Measurements from ENCODE around the gene SLC35F1. TPM values are rescaled to one million over a fixed set of nuclear protein-coding genes. Genes with fewer than 3 reads are reported as not detected.
A peak's percentile ranks its signal among the peaks of the same experiment; 100 is the strongest.

Gene SLC35F1
- total and polyA plus RNA-seq, 9 of the 15 experiments (the other 6 are each of a cell fraction or from before 2014, with no cell fraction given): 0.03 to 0.06 TPM; not detected in 7

DNA sequence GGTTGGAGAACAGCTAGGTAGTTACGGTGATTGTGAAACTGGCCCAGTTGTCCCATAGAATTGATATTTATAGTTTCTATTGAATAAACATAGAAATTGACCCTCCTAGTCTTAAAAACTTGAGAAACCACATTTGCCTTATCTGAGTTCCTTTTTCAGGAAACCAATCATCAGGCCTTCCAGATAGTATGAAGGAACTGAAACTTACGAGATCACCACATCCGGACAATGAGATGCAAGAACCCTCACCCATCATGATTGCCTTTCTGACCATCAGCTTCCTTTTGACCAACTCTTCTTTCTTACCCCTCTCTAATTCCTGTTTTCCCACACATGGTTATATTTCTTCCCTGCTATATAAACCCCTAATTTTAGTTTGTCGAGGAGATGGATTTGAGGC, 21.8 kb downstream of the SLC35F1 start:
- Histone ChIP-seq H4K20me1 (replicated peaks; ENCODE audit: control insufficient read depth, insufficient read depth, low read length) (no peaks in the 10 kb centered on the region), H2AFZ (ENCODE audit: low read depth, low read length) (no peak overlapping the region), H3K4me1 (replicated peaks in 1 of 2; ENCODE audit: control insufficient read depth in 2 of 2, insufficient read depth in 2 of 2, low read length in 2 of 2) (no peaks in the 10 kb centered on the region), H3K27me3 (ENCODE audit: control insufficient read depth in 2 of 2, insufficient read depth in 2 of 2, low read length in 2 of 2) (no peaks in the 10 kb centered on the region), H3K9me1 (ENCODE audit: control insufficient read depth, insufficient read depth, low read length) (no peaks in the 10 kb centered on the region), H3K4me2 (ENCODE audit: insufficient read depth, low read length) (no peak overlapping the region), H3K9me3 (replicated peaks; ENCODE audit: control insufficient read depth, insufficient read depth, low read depth, low read length) (no peaks in the 10 kb centered on the region), H3K36me3 (ENCODE audit: control insufficient read depth, insufficient read depth, low read length) (no peaks in the 10 kb centered on the region), H3K9ac (ENCODE audit: insufficient read depth in 1 of 2, low read depth in 2 of 2, low read length in 2 of 2) (no peak overlapping the region), H3K4me3 (no peak overlapping the region), H3K79me2 (ENCODE audit: control insufficient read depth, insufficient read depth, low read length) (no peaks in the 10 kb centered on the region), H3K27ac (ENCODE audit: extremely low read depth, low read depth, low read length) (no peak overlapping the region)
- TF ChIP-seq KAT8 (IDR thresholded peaks at IDR 0.05; ENCODE audit: low read depth) (no peak), RBM39 (optimal IDR thresholded peaks at IDR 0.05; ENCODE audit: low read depth, low read length) (no peak), RBM14 (IDR thresholded peaks at IDR 0.05; ENCODE audit: borderline replicate concordance, insufficient read depth, low read depth, low read length) (no peak)
- WGBS (ENCODE audit: insufficient coverage, low coverage, missing lambda C conversion rate): 0% methylated on average over 4 of the region's 4 CpGs
- in situ Hi-C loops (cut with MboI) (no loop called here), intact Hi-C loops (cut with micrococcal nuclease) (no loop called here)
- DNase-seq (ENCODE audit: extremely low read depth in 1 of 4, low spot score in 3 of 4) (no peak), ATAC-seq (no peak), FAIRE-seq (no peak)
- POLR2A ChIA-PET: no interaction called here
- no TSS peak for BruUV-seq (replicated peaks)
- CTCF ChIA-PET (ENCODE audit: low intra/inter-chr PET ratio): no interaction called here

DNA sequence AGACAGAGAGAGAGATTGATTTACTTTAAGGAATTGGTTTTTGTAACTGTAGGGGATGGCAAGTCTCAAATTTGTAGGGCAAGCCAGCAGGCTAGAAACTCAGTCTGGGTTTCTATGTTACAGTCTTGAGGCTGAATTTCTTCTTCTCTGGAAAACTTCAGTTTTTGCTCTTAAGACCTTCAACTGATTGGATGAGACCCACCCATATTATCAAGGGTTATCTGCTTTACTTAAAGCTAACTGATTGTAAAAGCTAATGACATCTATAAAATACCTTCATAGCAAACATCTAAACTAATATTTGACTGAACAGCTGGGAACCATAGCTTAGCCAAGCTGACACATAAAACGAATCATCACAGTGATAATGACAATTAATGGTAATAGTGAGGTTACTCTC, 22.4 kb downstream of the SLC35F1 start:
- in situ Hi-C loops (cut with MboI) (no loop called here), intact Hi-C loops (cut with micrococcal nuclease) (no loop called here)
- Histone ChIP-seq H4K20me1 (replicated peaks; ENCODE audit: control insufficient read depth, insufficient read depth, low read length) (no peaks in the 10 kb centered on the region), H3K27ac (ENCODE audit: extremely low read depth, low read depth, low read length) (no peak overlapping the region), H3K27me3 (ENCODE audit: control insufficient read depth in 2 of 2, insufficient read depth in 2 of 2, low read length in 2 of 2) (no peaks in the 10 kb centered on the region), H3K9ac (ENCODE audit: insufficient read depth in 1 of 2, low read depth in 2 of 2, low read length in 2 of 2) (no peak overlapping the region), H3K9me3 (replicated peaks; ENCODE audit: control insufficient read depth, insufficient read depth, low read depth, low read length) (no peaks in the 10 kb centered on the region), H3K4me3 (no peak overlapping the region), H3K4me1 (replicated peaks in 1 of 2; ENCODE audit: control insufficient read depth in 2 of 2, insufficient read depth in 2 of 2, low read length in 2 of 2) (no peaks in the 10 kb centered on the region), H3K79me2 (ENCODE audit: control insufficient read depth, insufficient read depth, low read length) (no peaks in the 10 kb centered on the region), H3K4me2 (ENCODE audit: insufficient read depth, low read length) (no peak overlapping the region), H3K36me3 (ENCODE audit: control insufficient read depth, insufficient read depth, low read length) (no peaks in the 10 kb centered on the region), H2AFZ (ENCODE audit: low read depth, low read length) (no peak overlapping the region), H3K9me1 (ENCODE audit: control insufficient read depth, insufficient read depth, low read length) (no peaks in the 10 kb centered on the region)
- no peak for ATAC-seq
- 0% methylated on average over 1 of the region's 1 CpG for WGBS (ENCODE audit: insufficient coverage, low coverage, missing lambda C conversion rate)
- FAIRE-seq: no peak
- TF ChIP-seq ZNF134 (CRISPR knock-in tag; conservative IDR thresholded peaks at IDR 0.05) (peak; percentile 44), KDM5B (IDR thresholded peaks at IDR 0.05; ENCODE audit: insufficient replicate concordance, low read depth, low read length) (no peak), CTBP1 (IDR thresholded peaks at IDR 0.05; ENCODE audit: borderline replicate concordance) (no peak), PREB (CRISPR knock-in tag; IDR thresholded peaks at IDR 0.05) (no peak), ZNF175 (CRISPR knock-in tag; IDR thresholded peaks at IDR 0.05; ENCODE audit: low read depth) (no peak)
- TF ChIP-seq, protein P1, sequence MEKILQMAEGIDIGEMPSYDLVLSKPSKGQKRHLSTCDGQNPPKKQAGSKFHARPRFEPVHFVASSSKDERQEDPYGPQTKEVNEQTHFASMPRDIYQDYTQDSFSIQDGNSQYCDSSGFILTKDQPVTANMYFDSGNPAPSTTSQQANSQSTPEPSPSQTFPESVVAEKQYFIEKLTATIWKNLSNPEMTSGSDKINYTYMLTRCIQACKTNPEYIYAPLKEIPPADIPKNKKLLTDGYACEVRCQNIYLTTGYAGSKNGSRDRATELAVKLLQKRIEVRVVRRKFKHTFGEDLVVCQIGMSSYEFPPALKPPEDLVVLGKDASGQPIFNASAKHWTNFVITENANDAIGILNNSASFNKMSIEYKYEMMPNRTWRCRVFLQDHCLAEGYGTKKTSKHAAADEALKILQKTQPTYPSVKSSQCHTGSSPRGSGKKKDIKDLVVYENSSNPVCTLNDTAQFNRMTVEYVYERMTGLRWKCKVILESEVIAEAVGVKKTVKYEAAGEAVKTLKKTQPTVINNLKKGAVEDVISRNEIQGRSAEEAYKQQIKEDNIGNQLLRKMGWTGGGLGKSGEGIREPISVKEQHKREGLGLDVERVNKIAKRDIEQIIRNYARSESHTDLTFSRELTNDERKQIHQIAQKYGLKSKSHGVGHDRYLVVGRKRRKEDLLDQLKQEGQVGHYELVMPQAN (IDR thresholded peaks at IDR 0.05; ENCODE audit: borderline replicate concordance): no peak
- TF ChIP-seq, protein P2, sequence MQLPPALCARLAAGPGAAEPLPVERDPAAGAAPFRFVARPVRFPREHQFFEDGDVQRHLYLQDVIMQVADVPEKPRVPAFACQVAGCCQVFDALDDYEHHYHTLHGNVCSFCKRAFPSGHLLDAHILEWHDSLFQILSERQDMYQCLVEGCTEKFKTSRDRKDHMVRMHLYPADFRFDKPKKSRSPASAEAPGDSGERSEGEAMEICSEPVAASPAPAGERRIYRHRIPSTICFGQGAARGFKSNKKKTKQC (CRISPR knock-in tag; IDR thresholded peaks at IDR 0.05): no peak
- ChIA-PET POLR2A (no interaction called here), CTCF (ENCODE audit: low intra/inter-chr PET ratio) (no interaction called here)
- DNase-seq (ENCODE audit: extremely low read depth in 1 of 4, low spot score in 3 of 4): no peak
- BruUV-seq (replicated peaks): no TSS peak
